IMR-90 (cell line): ENCODE data around the gene ITM2C. TPM values are rescaled to one million over a fixed set of nuclear protein-coding genes. Genes with fewer than 3 reads are reported as not detected.

Experiments
- ATAC-seq: fragments of 200-7000 bp; cut with Tn5 transposase; 2 replicates; pipeline ENCODE4 v1.9.1; 2020; ENCODE audit warnings: low read depth, mild to moderate bottlenecking, moderate library complexity
- BruUV-seq: library from RNA; stranded (reverse); fragments of 400-500 nt; replicated peaks from 2 replicates; lab custom pipeline; 2021; lab: Mats Ljungman, UMichigan
- CTCF ChIA-PET: fragments of 300-600 bp; formaldehyde crosslinking; extraction: SDS; loops from one replicate; lab custom pipeline; 2021; ENCODE audit warnings: antibody characterized with exemption; lab: Yijun Ruan, JAX
- POLR2A ChIA-PET: fragments of 300-600 bp; sonication (Branson Sonifier 250); formaldehyde crosslinking; loops from one replicate; lab custom pipeline; 2022; ENCODE audit warnings: antibody characterized with exemption; ENCODE audit not compliant: unreplicated experiment; lab: Charles Lee
- DNase-seq: peaks from one replicate; pipeline ENCODE4 v3.0.0; 2013
- H2AFZ ChIP-seq: replicated peaks from 2 replicates; pipeline ENCODE3; 2013; ENCODE audit warnings: low read length, mild to moderate bottlenecking; ENCODE audit not compliant: poor library complexity
- H2AK5ac ChIP-seq: 2 replicates; pipeline ENCODE4 v1.6.1; 2013; ENCODE audit warnings: low read depth, low read length, inconsistent platforms
- H2AK9ac ChIP-seq: replicated peaks from 2 replicates; pipeline ENCODE3; 2013; ENCODE audit warnings: mild to moderate bottlenecking, low read depth, low read length, moderate library complexity; ENCODE audit not compliant: poor library complexity
- H2BK120ac ChIP-seq: 2 replicates; pipeline ENCODE4 v1.6.1; 2013; ENCODE audit warnings: low read depth, low read length, inconsistent platforms
- H2BK15ac ChIP-seq: 3 replicates; pipeline ENCODE4 v1.6.1; 2013; ENCODE audit warnings: low read depth, low read length, inconsistent platforms
- H2BK20ac ChIP-seq: 2 replicates; pipeline ENCODE4 v1.6.1; 2013; ENCODE audit warnings: low read depth, mild to moderate bottlenecking, inconsistent platforms, low read length, moderate library complexity
- H2BK5ac ChIP-seq: 2 replicates; pipeline ENCODE4 v1.6.1; 2013; ENCODE audit warnings: mild to moderate bottlenecking, low read depth, low read length, inconsistent platforms; ENCODE audit not compliant: poor library complexity, severe bottlenecking
- H3K14ac ChIP-seq: replicated peaks from 2 replicates; pipeline ENCODE4 v1.6.1; 2013; ENCODE audit warnings: low read depth, low read length, inconsistent platforms
- H3K18ac ChIP-seq: 2 replicates; pipeline ENCODE4 v1.6.1; 2013; ENCODE audit warnings: low read depth, low read length, control low read depth
- H3K23ac ChIP-seq: 2 replicates; pipeline ENCODE4 v1.6.1; 2013; ENCODE audit warnings: low read depth, low read length, inconsistent platforms
- H3K27ac ChIP-seq: 2 replicates; pipeline ENCODE4 v1.5.1; 2013; ENCODE audit warnings: mild to moderate bottlenecking, control low read depth, low read length; ENCODE audit not compliant: insufficient read depth
- H3K27me3 ChIP-seq: 2 replicates; pipeline ENCODE4 v1.6.1; 2013; ENCODE audit warnings: low read length; ENCODE audit not compliant: control insufficient read depth, insufficient read depth
- H3K36me3 ChIP-seq: 2 replicates; pipeline ENCODE4 v1.6.1; 2013; ENCODE audit warnings: low read length, mixed read lengths; ENCODE audit not compliant: control insufficient read depth, insufficient read depth
- H3K4ac ChIP-seq: 2 replicates; pipeline ENCODE4 v1.6.1; 2013; ENCODE audit warnings: low read depth, low read length, inconsistent platforms
- H3K4me1 ChIP-seq: 2 replicates; pipeline ENCODE4 v1.6.1; 2013; ENCODE audit warnings: low read length, mixed read lengths; ENCODE audit not compliant: control insufficient read depth, insufficient read depth
- H3K4me2 ChIP-seq: 2 replicates; pipeline ENCODE4 v1.6.1; 2013; ENCODE audit warnings: low read depth, mild to moderate bottlenecking, control low read depth, low read length, moderate library complexity
- H3K4me3 ChIP-seq: 2 replicates; pipeline ENCODE4 v1.5.1; 2013; ENCODE audit warnings: low read depth, mild to moderate bottlenecking, control low read depth, low read length, moderate library complexity; ENCODE audit not compliant: insufficient read depth
- H3K56ac ChIP-seq: 2 replicates; pipeline ENCODE4 v1.6.1; 2013; ENCODE audit warnings: low read length, inconsistent platforms; ENCODE audit not compliant: insufficient read depth; ENCODE audit errors: extremely low read depth
- H3K79me1 ChIP-seq, 2 experiments: 2 replicates each; pipeline ENCODE4 v1.6.1; 2013; ENCODE audit warnings: low read length in 2 of 2, inconsistent platforms in 1 of 2, low read depth in 1 of 2
- H3K9ac ChIP-seq: 2 replicates; pipeline ENCODE4 v1.6.1; 2013; ENCODE audit warnings: low read depth, low read length, control low read depth
- H3K9me1 ChIP-seq: 2 replicates; pipeline ENCODE4 v1.6.1; 2013; ENCODE audit warnings: low read length, inconsistent platforms; ENCODE audit not compliant: insufficient read depth
- H3K9me3 ChIP-seq: 2 replicates; pipeline ENCODE4 v1.6.1; 2013; ENCODE audit warnings: low read length; ENCODE audit not compliant: control insufficient read depth, insufficient read depth
- H4K20me1 ChIP-seq: 2 replicates; pipeline ENCODE4 v1.6.1; 2013; ENCODE audit warnings: low read length, inconsistent platforms; ENCODE audit not compliant: insufficient read depth
- H4K5ac ChIP-seq: 2 replicates; pipeline ENCODE4 v1.6.1; 2013; ENCODE audit warnings: mild to moderate bottlenecking, low read depth, low read length, control low read depth
- H4K8ac ChIP-seq, 2 experiments: 2 replicates each; pipeline ENCODE4 v1.6.1; 2013; ENCODE audit warnings: low read depth in 2 of 2, low read length in 2 of 2, control low read depth in 1 of 2, inconsistent platforms in 1 of 2
- H4K91ac ChIP-seq: 2 replicates; pipeline ENCODE4 v1.6.1; 2013; ENCODE audit warnings: low read depth, low read length, inconsistent platforms; ENCODE audit not compliant: insufficient read depth
- BHLHE40 ChIP-seq: fragments of 150-350 bp; IDR thresholded peaks from 2 replicates; pipeline ENCODE4 v1.6.1; 2016; ENCODE audit warnings: mild to moderate bottlenecking, low read depth, low read length
- CHD1 ChIP-seq: IDR thresholded peaks from 2 replicates; pipeline ENCODE4 v1.6.1; 2012; ENCODE audit warnings: low read depth, low read length, improper control_type of control experiment
- CTCF ChIP-seq: conservative IDR thresholded peaks from 2 replicates; pipeline ENCODE4 v1.5.1; 2012; ENCODE audit warnings: mild to moderate bottlenecking, low read depth, low read length, improper control_type of control experiment
- ELK1 ChIP-seq: fragments of 150-350 bp; IDR thresholded peaks from 2 replicates; pipeline ENCODE4 v1.6.1; 2016; ENCODE audit warnings: low read depth, mild to moderate bottlenecking, low read length, moderate library complexity, borderline replicate concordance
- MXI1 ChIP-seq: IDR thresholded peaks from 2 replicates; pipeline ENCODE4 v1.6.1; 2012; ENCODE audit warnings: low read depth, mild to moderate bottlenecking, low read length, moderate library complexity, borderline replicate concordance
- NFE2L2 ChIP-seq: fragments of 150-350 bp; IDR thresholded peaks from 2 replicates; pipeline ENCODE4 v1.6.1; 2016; ENCODE audit warnings: low read depth, mild to moderate bottlenecking, low read length
- POLR2A ChIP-seq: IDR thresholded peaks from 2 replicates; pipeline ENCODE4 v1.6.1; 2012; ENCODE audit warnings: mild to moderate bottlenecking, low read depth, low read length
- RAD21 ChIP-seq: IDR thresholded peaks from 2 replicates; pipeline ENCODE4 v1.6.1; 2012; ENCODE audit warnings: low read length, improper control_type of control experiment
- RCOR1 ChIP-seq: IDR thresholded peaks from 2 replicates; pipeline ENCODE4 v1.6.1; 2012; ENCODE audit warnings: mild to moderate bottlenecking, low read length, improper control_type of control experiment; ENCODE audit not compliant: insufficient replicate concordance
- RFX5 ChIP-seq: IDR thresholded peaks from 2 replicates; pipeline ENCODE4 v1.8.0; 2012; ENCODE audit warnings: low read depth, mild to moderate bottlenecking, low read length, moderate library complexity
- USF2 ChIP-seq: fragments of 150-350 bp; IDR thresholded peaks from 2 replicates; pipeline ENCODE4 v1.6.1; 2017; ENCODE audit warnings: mild to moderate bottlenecking, antibody characterized with exemption, low read length, low read depth
- WGBS, 2 experiments: methylation state at CpG; one replicate each; pipeline versions ENCODE4 v1.1.5 to v1.1.7; 2013; ENCODE audit warnings: missing lambda C conversion rate in 2 of 2; ENCODE audit not compliant: insufficient read length in 1 of 2; ENCODE audit errors: extremely low coverage in 2 of 2; 5-methylcytosine and 5-hydroxymethylcytosine counted together
- dilution Hi-C: fragments of 300-500 bp; cut with HindIII; formaldehyde crosslinking; loops from one replicate; pipeline ENCODE4 v1.14.3; 2018; ENCODE audit warnings: low sequenced_read_pairs; ENCODE audit not compliant: unreplicated experiment
- in situ Hi-C: fragments of 300-500 bp; cut with MboI; formaldehyde crosslinking; loops from 3 replicates; pipeline ENCODE4 v1.14.3; 2019; ENCODE audit warnings: low sequenced_read_pairs, inconsistent platforms, mixed read lengths
- intact Hi-C: fragments of 100-400 bp; cut with micrococcal nuclease; formaldehyde crosslinking; loops from 2 replicates; pipeline ENCODE4 v1.10.0; 2022
- polyA plus RNA-seq, 3 experiments: library from polyadenylated mRNA; depleted of rRNA; stranded (reverse); fragments of >200 nt; gene quantifications; 2 replicates each; pipeline ENCODE4 v1.2.3, GENCODE V29; 2012; ENCODE audit warnings: low replicate concordance in 1 of 3
- total RNA-seq: library from RNA; depleted of rRNA; stranded (reverse); fragments of >200 nt; gene quantifications from 2 replicates; pipeline ENCODE4 v1.2.3, GENCODE V29; 2012

Gene ITM2C
- total and polyA plus RNA-seq, 2 of the 4 experiments (the other 2 are of a cell fraction), result 46.8 to 274 TPM

- Histone ChIP-seq H2BK15ac (no peak overlapping the region), H2AFZ (no peak overlapping the region), H3K23ac (no peak overlapping the region), H2BK20ac (no peak overlapping the region), H4K5ac (no peak overlapping the region), H3K27ac (no peak overlapping the region), H3K4ac (no peak overlapping the region), H2AK5ac (no peak overlapping the region), H3K9ac (no peak overlapping the region), H3K9me1 (no peaks in the 10 kb centered on the region), H4K20me1 (no peaks in the 10 kb centered on the region), H2BK120ac (no peak overlapping the region), H3K56ac (no peak overlapping the region), H3K4me3 (no peak overlapping the region), H2BK5ac (no peak overlapping the region), H2AK9ac (no peak overlapping the region), H3K14ac (no peak overlapping the region), H3K27me3 (peaks cover 30% of the 10 kb centered on the region), H3K4me2 (no peak overlapping the region), H3K4me1 (no peaks in the 10 kb centered on the region), H4K8ac (no peak overlapping the region), H3K79me1 (no peaks in the 10 kb centered on the region), H3K36me3 (no peaks in the 10 kb centered on the region), H3K9me3 (peaks cover 2% of the 10 kb centered on the region; the same call in 1 of the 2 replicates), H4K91ac (no peak overlapping the region), H3K18ac (no peak overlapping the region)
- dilution Hi-C loops (no loop called here), intact Hi-C loops (no loop called here), in situ Hi-C loops (no loop called here)
- no peak for TF ChIP-seq RFX5
- TF ChIP-seq CHD1, result no peak
- no peak for TF ChIP-seq MXI1
- TF ChIP-seq RAD21, result no peak
- TF ChIP-seq CTCF, result no peak
- no peak for TF ChIP-seq NFE2L2
- no peak for TF ChIP-seq BHLHE40
- TF ChIP-seq RCOR1, result no peak
- no peak for TF ChIP-seq POLR2A
- TF ChIP-seq ELK1, result no peak
- no peak for TF ChIP-seq USF2
- BruUV-seq, result no TSS peak
- CTCF ChIA-PET, result interaction anchor here (1.0 kb wide), 1 partner anchor 166 kb away, joined by 4 read pairs; the partner anchor contains the start of gene PSMD1
- no CpG with 5 or more reads among the region's 5 CpGs for WGBS, 2 experiments
- no peak for ATAC-seq
- POLR2A ChIA-PET, result no interaction called here
- DNase-seq, result no peak
Measured at GRCh38 chr2:230891064-230891463, 26.3 kb downstream of the ITM2C start.
